HepG2 (cell line): ENCODE results near the gene TUT1. TPM values are rescaled to one million over a fixed set of nuclear protein-coding genes. Genes with fewer than 3 reads are reported as not detected.

Experiments
- ATAC-seq: fragments of 200-7000 bp; cut with Tn5 transposase; 3 replicates; pipeline ENCODE4 v1.9.1; 2020; ENCODE audit warnings: mild to moderate bottlenecking, moderate library complexity
- BruUV-seq: library from RNA; stranded (reverse); fragments of 400-500 nt; replicated peaks from 2 replicates; lab custom pipeline; 2021; lab: Mats Ljungman, UMichigan
- CTCF ChIA-PET: fragments of 300-600 bp; formaldehyde crosslinking; extraction: SDS; loops from one replicate; lab custom pipeline; 2021; ENCODE audit warnings: low total read pairs, inconsistent platforms, low intra/inter-chr PET ratio; lab: Yijun Ruan, JAX
- POLR2A ChIA-PET: fragments of 350-600 bp; sonication (Branson Sonifier 250); formaldehyde crosslinking; loops from one replicate; lab custom pipeline; 2020; ENCODE audit warnings: antibody characterized with exemption, inconsistent platforms; lab: Yijun Ruan, JAX
- DNase-seq: peaks from one replicate; pipeline ENCODE4 v3.0.0-alpha.2; 2015; ENCODE audit warnings: low spot score
- FAIRE-seq: peaks from 3 replicates; lab custom pipeline; 2011; peaks lifted over from hg19 to GRCh38; lab: Jason Lieb, UNC
- H2AFZ ChIP-seq: one replicate; pipeline ENCODE4 v1.6.1; 2011; ENCODE audit warnings: low read length, inconsistent platforms
- H3K27ac ChIP-seq: fragments of 300-600 bp; 3 replicates; pipeline ENCODE4 v1.8.0; 2011; ENCODE audit warnings: mixed run types, mild to moderate bottlenecking, mixed read lengths, low read length, inconsistent platforms; ENCODE audit not compliant: insufficient read depth; ENCODE audit errors: extremely low read length
- H3K27me3 ChIP-seq, 2 experiments: fragments of 200-600 bp in 1 of 2; 2 replicates in 1 of 2; 3 replicates in 1 of 2; pipeline versions ENCODE4 v1.6.0 to v1.8.0; 2011; ENCODE audit warnings: low read length in 2 of 2, mild to moderate bottlenecking in 2 of 2, moderate library complexity in 2 of 2, inconsistent platforms in 1 of 2; ENCODE audit not compliant: insufficient read depth in 2 of 2, control insufficient read depth in 1 of 2
- H3K36me3 ChIP-seq, 2 experiments: fragments of 200-600 bp in 1 of 2; replicated peaks in 1 of 2; 2 replicates in 1 of 2; 3 replicates in 1 of 2; pipeline versions ENCODE4 v1.5.1 to v1.8.0; 2011; ENCODE audit warnings: low read length in 2 of 2, inconsistent platforms in 1 of 2; ENCODE audit not compliant: insufficient read depth in 2 of 2, control insufficient read depth in 1 of 2
- H3K4me1 ChIP-seq: 2 replicates; pipeline ENCODE4 v1.5.1; 2012; ENCODE audit warnings: low read length, inconsistent platforms; ENCODE audit not compliant: insufficient read depth
- H3K4me2 ChIP-seq: 2 replicates; pipeline ENCODE4 v1.6.0; 2011; ENCODE audit warnings: low read depth, low read length, inconsistent platforms
- H3K4me3 ChIP-seq, 3 experiments: fragments of 200-600 bp in 1 of 3; sonication (generic), shearing (Covaris generic) in 1 of 3; replicated peaks in 1 of 3; 2 replicates each; pipeline ENCODE4 v1.5.1; 2011 to 2016; ENCODE audit warnings: low read length in 3 of 3, inconsistent platforms in 2 of 3, low read depth in 2 of 3, mild to moderate bottlenecking in 2 of 3, control low read depth in 1 of 3, mixed read lengths in 1 of 3; ENCODE audit not compliant: insufficient read depth in 1 of 3
- H3K79me2 ChIP-seq: one replicate; pipeline ENCODE4 v1.6.1; 2011; ENCODE audit warnings: low read length, inconsistent platforms; ENCODE audit not compliant: insufficient read depth
- H3K9ac ChIP-seq: 2 replicates; pipeline ENCODE4 v1.6.0; 2011; ENCODE audit warnings: mild to moderate bottlenecking, low read depth, low read length, inconsistent platforms; ENCODE audit not compliant: insufficient read depth
- H3K9me3 ChIP-seq: 2 replicates; pipeline ENCODE4 v1.5.1; 2012; ENCODE audit warnings: mild to moderate bottlenecking, low read length
- H4K20me1 ChIP-seq: 2 replicates; pipeline ENCODE4 v1.6.0; 2011; ENCODE audit warnings: inconsistent platforms, mild to moderate bottlenecking, low read length, moderate library complexity; ENCODE audit not compliant: insufficient read depth
- CBX1 ChIP-seq: IDR thresholded peaks from one replicate; pipeline ENCODE4 v1.6.1; 2016; ENCODE audit warnings: antibody characterized with exemption, low read depth
- DDIT3 ChIP-seq: sonication (generic); formaldehyde crosslinking; IDR thresholded peaks from 2 replicates; pipeline ENCODE4 v1.4.0; 2020; ENCODE audit warnings: mild to moderate bottlenecking, missing genetic modification reagents
- DR1 ChIP-seq: sonication (generic); formaldehyde crosslinking; IDR thresholded peaks from 2 replicates; pipeline ENCODE4 v1.8.0; 2021; ENCODE audit warnings: mild to moderate bottlenecking, missing genetic modification reagents, inconsistent platforms
- MAFF ChIP-seq: IDR thresholded peaks from 2 replicates; pipeline ENCODE4 v1.6.1; 2011; ENCODE audit warnings: low read depth, low read length, improper control_type of control experiment
- MAFK ChIP-seq, 2 experiments: IDR thresholded peaks in 1 of 2; conservative IDR thresholded peaks in 1 of 2; 2 replicates each; pipeline ENCODE4 v1.6.1; 2011; ENCODE audit warnings: improper control_type of control experiment in 2 of 2, low read length in 2 of 2
- MTA3 ChIP-seq: sonication (generic); formaldehyde crosslinking; IDR thresholded peaks from 2 replicates; pipeline ENCODE4 v1.4.0; 2020; ENCODE audit warnings: missing genetic modification reagents
- SMAD1 ChIP-seq: sonication (generic); formaldehyde crosslinking; IDR thresholded peaks from 2 replicates; pipeline ENCODE4 v1.4.0; 2020; ENCODE audit warnings: missing genetic modification reagents, low read depth, mild to moderate bottlenecking, borderline replicate concordance
- ZFP1 ChIP-seq: IDR thresholded peaks from 2 replicates; pipeline ENCODE4 v1.6.1; 2016
- ZKSCAN8 ChIP-seq: IDR thresholded peaks from 2 replicates; pipeline ENCODE4 v1.6.1; 2016; ENCODE audit warnings: borderline replicate concordance, missing genetic modification reagents, missing compliant biosample characterization
- ZNF136 ChIP-seq: sonication (generic); formaldehyde crosslinking; IDR thresholded peaks from 2 replicates; pipeline ENCODE4 v1.8.1; 2022; ENCODE audit warnings: low read depth, mild to moderate bottlenecking, moderate library complexity, missing genetic modification reagents
- ZNF660 ChIP-seq: sonication (generic); formaldehyde crosslinking; IDR thresholded peaks from 2 replicates; pipeline ENCODE4 v1.5.1; 2020; ENCODE audit warnings: mild to moderate bottlenecking, low read depth, missing genetic modification reagents, borderline replicate concordance
- ZNF7 ChIP-seq: IDR thresholded peaks from 2 replicates; pipeline ENCODE4 v1.6.1; 2016; ENCODE audit warnings: missing biosample characterization, missing genetic modification reagents
- ZNF775 ChIP-seq: sonication (generic); formaldehyde crosslinking; IDR thresholded peaks from 2 replicates; pipeline ENCODE4 v1.4.0; 2020; ENCODE audit warnings: missing genetic modification reagents, mild to moderate bottlenecking, moderate library complexity, borderline replicate concordance
- WGBS: methylation state at CpG from one replicate; pipeline ENCODE4 v1.1.6; 2017; ENCODE audit warnings: low lambda C conversion rate; 5-methylcytosine and 5-hydroxymethylcytosine counted together
- in situ Hi-C: cut with HindIII; loops from 2 replicates; pipeline ENCODE4 v1.10.0; 2017; ENCODE audit warnings: low pct_unique_long_range_greater_than_20kb; ENCODE audit not compliant: extremely low pct_ligation_motif_present
- intact Hi-C: fragments of 100-400 bp; cut with micrococcal nuclease; formaldehyde crosslinking; loops from one replicate; pipeline ENCODE4 v1.10.0; 2022; ENCODE audit not compliant: unreplicated experiment
- polyA plus RNA-seq, 8 experiments: library from polyadenylated mRNA; depleted of rRNA in 3 of 8; stranded (reverse) in 7 of 8; unstranded in 1 of 8; fragments of >200 nt; fragmentation: Illumina TruSeq in 4 of 8; extraction: Trizol in 4 of 8; gene quantifications; 2 replicates each; pipeline versions ENCODE4 v1.2.1 to v1.2.3, GENCODE V29; 2011 to 2016; ENCODE audit warnings: low read depth in 4 of 8, missing spikeins in 1 of 8, mixed read lengths in 1 of 8; ENCODE audit not compliant: insufficient read depth in 1 of 8
- total RNA-seq, 5 experiments: library from RNA; depleted of rRNA; stranded (reverse); fragments of >200 nt; fragmentation: Illumina TruSeq; extraction: Trizol; gene quantifications; 2 replicates each; pipeline ENCODE4 v1.2.3, GENCODE V29; 2016; ENCODE audit warnings: low read depth in 1 of 5
- TF ChIP-seq, protein P1 (sequence below): sonication (generic); formaldehyde crosslinking; IDR thresholded peaks from 2 replicates; pipeline ENCODE4 v1.9.0; 2022; ENCODE audit warnings: low read depth, missing genetic modification reagents
- TF ChIP-seq, protein P2 (sequence below): sonication (generic); formaldehyde crosslinking; IDR thresholded peaks from 2 replicates; pipeline ENCODE4 v1.8.0; 2022; ENCODE audit warnings: missing genetic modification reagents, mild to moderate bottlenecking, inconsistent platforms, borderline replicate concordance

Gene TUT1
- total and polyA plus RNA-seq, 2 of the 13 experiments (the other 11 are each of a cell fraction or from before 2014, with no cell fraction given): 9.7 to 14.3 TPM

DNA sequence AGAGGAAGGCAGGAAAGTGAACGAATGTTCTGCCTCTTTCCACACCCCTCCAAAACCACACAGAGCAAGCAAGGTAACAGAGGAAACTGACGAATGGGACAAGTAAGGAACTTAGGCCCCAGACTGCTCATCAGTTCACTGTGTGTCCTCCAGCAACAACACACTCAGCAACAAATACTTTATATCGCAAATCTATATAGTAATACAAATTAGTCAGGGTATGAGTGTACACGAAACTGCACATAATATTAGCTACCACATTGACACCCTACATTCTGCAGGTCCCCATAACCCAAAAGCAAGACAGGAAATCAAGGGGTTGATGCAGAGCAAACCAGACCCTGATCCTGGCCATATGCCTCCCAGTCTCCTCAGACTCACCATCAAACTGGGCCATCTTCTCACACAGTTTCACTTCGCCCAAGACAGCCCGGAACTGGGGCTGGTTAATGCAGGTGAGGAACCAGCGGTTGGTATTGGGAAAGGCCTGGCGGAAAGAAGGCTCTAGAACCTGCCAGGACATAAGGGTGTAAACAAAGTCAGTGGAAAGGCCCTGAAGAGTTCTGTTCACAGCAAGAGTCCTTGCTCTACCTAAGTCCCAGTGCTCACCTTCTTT is 24.2 kb downstream of the TUT1 start:
- Histone ChIP-seq H3K27ac (no peak overlapping the region), H3K27me3 (no peaks in the 10 kb centered on the region), H2AFZ (no peak overlapping the region), H3K4me3 (no peak overlapping the region), H3K4me2 (no peak overlapping the region), H3K9me3 (no peaks in the 10 kb centered on the region), H3K4me1 (peaks cover 90% of the 10 kb centered on the region), H3K9ac (no peak overlapping the region), H4K20me1 (peaks cover 19% of the 10 kb centered on the region), H3K36me3 (peaks cover 17 to 77% of the 10 kb centered on the region in 2 experiments), H3K79me2 (peaks cover 50% of the 10 kb centered on the region)
- BruUV-seq: no TSS peak
- ChIA-PET CTCF (no interaction called here), POLR2A (interaction anchor here (0.7 kb wide), 1 partner anchor 24 kb away, joined by 5 read pairs; the partner anchor contains the start of gene TUT1)
- intact Hi-C loops: no loop called here
- WGBS: 96% methylated on average over 8 of the region's 8 CpGs
- FAIRE-seq (no peak), DNase-seq (no peak), ATAC-seq (no peak)
- TF ChIP-seq ZNF7 (CRISPR knock-in tag) (no peak), ZFP1 (CRISPR knock-in tag) (no peak), MTA3 (CRISPR knock-in tag) (no peak), ZNF775 (no peak)
- TF ChIP-seq, protein P1, sequence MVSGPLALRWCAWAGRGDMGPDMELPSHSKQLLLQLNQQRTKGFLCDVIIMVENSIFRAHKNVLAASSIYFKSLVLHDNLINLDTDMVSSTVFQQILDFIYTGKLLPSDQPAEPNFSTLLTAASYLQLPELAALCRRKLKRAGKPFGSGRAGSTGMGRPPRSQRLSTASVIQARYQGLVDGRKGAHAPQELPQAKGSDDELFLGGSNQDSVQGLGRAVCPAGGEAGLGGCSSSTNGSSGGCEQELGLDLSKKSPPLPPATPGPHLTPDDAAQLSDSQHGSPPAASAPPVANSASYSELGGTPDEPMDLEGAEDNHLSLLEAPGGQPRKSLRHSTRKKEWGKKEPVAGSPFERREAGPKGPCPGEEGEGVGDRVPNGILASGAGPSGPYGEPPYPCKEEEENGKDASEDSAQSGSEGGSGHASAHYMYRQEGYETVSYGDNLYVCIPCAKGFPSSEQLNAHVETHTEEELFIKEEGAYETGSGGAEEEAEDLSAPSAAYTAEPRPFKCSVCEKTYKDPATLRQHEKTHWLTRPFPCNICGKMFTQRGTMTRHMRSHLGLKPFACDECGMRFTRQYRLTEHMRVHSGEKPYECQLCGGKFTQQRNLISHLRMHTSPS (CRISPR knock-in tag): no peak
- in situ Hi-C loops: no loop called here

GRCh38 chr11:62566247-62566646 is 25.1 kb downstream of the TUT1 start:
- WGBS: 95% methylated on average over 8 of the region's 8 CpGs
- H3K4me3 ChIP-seq: no peak overlapping the region
- peaks cover 41% of the 10 kb centered on the region for H3K79me2 ChIP-seq
- H3K4me2 ChIP-seq: no peak overlapping the region
- peaks cover 10 to 74% of the 10 kb centered on the region in 2 experiments for H3K36me3 ChIP-seq
- no peak for DNase-seq
- POLR2A ChIA-PET: interaction anchor here (1.1 to 2.2 kb wide), 3 partner anchors 8 to 99 kb away, joined by 3 to 18 read pairs (median 15); partner anchors contain the start of genes C11orf98, CSKMT, EEF1G and TUT1
- BruUV-seq: no TSS peak
- H3K9me3 ChIP-seq: no peaks in the 10 kb centered on the region
- no peak overlapping the region for H2AFZ ChIP-seq
- H3K9ac ChIP-seq: no peak overlapping the region
- intact Hi-C loops: no loop called here
- CTCF ChIA-PET: no interaction called here
- in situ Hi-C loops: no loop called here
- H3K27ac ChIP-seq: no peak overlapping the region
- H4K20me1 ChIP-seq: peaks cover 16% of the 10 kb centered on the region
- peak; percentile 21; the same call in 2 of the 3 replicates for ATAC-seq
- peaks cover 83% of the 10 kb centered on the region for H3K4me1 ChIP-seq
- H3K27me3 ChIP-seq: no peaks in the 10 kb centered on the region
- no peak for FAIRE-seq
- TF ChIP-seq, protein P2, sequence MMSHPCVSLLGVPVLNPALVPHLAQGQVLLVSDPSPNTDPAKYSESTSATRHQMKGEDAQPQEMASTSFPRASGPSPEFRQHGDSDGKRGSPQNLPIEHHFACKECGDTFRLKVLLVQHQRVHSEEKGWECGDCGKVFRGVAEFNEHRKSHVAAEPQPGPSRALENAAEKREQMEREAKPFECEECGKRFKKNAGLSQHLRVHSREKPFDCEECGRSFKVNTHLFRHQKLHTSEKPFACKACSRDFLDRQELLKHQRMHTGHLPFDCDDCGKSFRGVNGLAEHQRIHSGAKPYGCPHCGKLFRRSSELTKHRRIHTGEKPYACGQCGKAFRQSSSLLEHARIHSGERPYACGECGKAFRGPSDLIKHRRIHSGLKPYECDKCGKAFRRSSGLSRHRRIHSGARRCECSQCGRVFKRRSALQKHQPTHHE (CRISPR knock-in tag): no peak
- TF ChIP-seq DDIT3 (CRISPR knock-in tag): no peak
- no peak for TF ChIP-seq SMAD1
- TF ChIP-seq ZKSCAN8 (CRISPR knock-in tag): no peak
- no peak for TF ChIP-seq ZNF660
- no peak for TF ChIP-seq CBX1
- peak in 1 of 2 experiments; percentile 16; a peak in 1 of 4 replicates for TF ChIP-seq MAFK (conservative IDR thresholded peaks at IDR 0.05 in 1 of 2, IDR thresholded peaks at IDR 0.05 in 1 of 2; ENCODE audit: low read length in 2 of 2)
- 0 out of 2 replicates have a peak, but pooled peaks have one; percentile 5 for TF ChIP-seq MAFF
- TF ChIP-seq DR1 (CRISPR knock-in tag): no peak
- no peak for TF ChIP-seq ZNF136
